ENCODE measurements around the gene PADI3.

Gene PADI3

DNA sequence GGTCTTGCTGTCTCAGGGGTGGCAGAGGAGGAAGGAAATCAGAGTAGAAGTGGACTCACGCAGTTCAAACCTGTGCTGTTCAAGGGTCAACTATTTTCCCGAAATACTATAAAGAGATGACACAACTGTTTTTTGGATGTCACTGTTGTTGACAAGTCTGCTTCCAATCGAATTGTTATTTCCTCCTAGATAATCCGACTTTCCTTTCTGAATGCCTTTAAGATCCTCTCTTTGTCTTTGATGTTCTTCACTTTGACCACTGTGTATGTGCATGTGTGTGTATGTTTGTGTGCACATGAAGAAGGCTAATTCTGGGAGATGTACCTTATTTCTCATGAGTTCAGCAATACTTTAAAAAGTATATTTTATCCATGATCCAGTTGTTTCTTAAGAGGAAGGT, 80.7 kb downstream of the PADI3 start:
- TF ChIP-seq POLR2AphosphoS5 (IDR thresholded peaks at IDR 0.05; ENCODE audit: low read depth, low read length), result no peak
- TF ChIP-seq, protein P1, sequence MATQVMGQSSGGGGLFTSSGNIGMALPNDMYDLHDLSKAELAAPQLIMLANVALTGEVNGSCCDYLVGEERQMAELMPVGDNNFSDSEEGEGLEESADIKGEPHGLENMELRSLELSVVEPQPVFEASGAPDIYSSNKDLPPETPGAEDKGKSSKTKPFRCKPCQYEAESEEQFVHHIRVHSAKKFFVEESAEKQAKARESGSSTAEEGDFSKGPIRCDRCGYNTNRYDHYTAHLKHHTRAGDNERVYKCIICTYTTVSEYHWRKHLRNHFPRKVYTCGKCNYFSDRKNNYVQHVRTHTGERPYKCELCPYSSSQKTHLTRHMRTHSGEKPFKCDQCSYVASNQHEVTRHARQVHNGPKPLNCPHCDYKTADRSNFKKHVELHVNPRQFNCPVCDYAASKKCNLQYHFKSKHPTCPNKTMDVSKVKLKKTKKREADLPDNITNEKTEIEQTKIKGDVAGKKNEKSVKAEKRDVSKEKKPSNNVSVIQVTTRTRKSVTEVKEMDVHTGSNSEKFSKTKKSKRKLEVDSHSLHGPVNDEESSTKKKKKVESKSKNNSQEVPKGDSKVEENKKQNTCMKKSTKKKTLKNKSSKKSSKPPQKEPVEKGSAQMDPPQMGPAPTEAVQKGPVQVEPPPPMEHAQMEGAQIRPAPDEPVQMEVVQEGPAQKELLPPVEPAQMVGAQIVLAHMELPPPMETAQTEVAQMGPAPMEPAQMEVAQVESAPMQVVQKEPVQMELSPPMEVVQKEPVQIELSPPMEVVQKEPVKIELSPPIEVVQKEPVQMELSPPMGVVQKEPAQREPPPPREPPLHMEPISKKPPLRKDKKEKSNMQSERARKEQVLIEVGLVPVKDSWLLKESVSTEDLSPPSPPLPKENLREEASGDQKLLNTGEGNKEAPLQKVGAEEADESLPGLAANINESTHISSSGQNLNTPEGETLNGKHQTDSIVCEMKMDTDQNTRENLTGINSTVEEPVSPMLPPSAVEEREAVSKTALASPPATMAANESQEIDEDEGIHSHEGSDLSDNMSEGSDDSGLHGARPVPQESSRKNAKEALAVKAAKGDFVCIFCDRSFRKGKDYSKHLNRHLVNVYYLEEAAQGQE (IDR thresholded peaks at IDR 0.05; ENCODE audit: insufficient read depth in 1 of 2, low read depth in 2 of 2, low read length in 2 of 2), result no peak
- no peak for TF ChIP-seq SIN3A (IDR thresholded peaks at IDR 0.05; ENCODE audit: borderline replicate concordance, insufficient read depth, low read length)
- no peak for TF ChIP-seq FOXP2 (optimal IDR thresholded peaks at IDR 0.05; ENCODE audit: borderline replicate concordance, extremely low read depth, extremely low read length, insufficient read depth)

DNA sequence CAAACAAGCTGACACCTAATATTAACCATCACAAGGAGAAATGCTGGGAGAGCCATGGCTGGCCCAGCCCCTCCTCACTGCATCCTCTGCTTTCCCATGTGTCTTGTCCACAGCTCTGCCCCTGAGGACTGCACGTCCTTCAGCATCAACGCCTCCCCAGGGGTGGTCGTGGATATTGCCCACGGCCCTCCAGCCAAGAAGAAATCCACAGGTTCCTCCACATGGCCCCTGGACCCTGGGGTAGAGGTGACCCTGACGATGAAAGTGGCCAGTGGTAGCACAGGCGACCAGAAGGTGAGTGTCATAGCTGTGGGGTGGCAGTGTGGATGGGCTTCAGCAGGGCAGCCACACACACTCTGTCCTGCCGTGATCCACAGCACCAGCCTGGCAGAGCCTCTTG, 82.0 kb downstream of the PADI3 start:
- no peak for TF ChIP-seq POLR2AphosphoS5 (IDR thresholded peaks at IDR 0.05; ENCODE audit: low read depth, low read length)
- no peak for TF ChIP-seq TAF1 (IDR thresholded peaks at IDR 0.05; ENCODE audit: borderline replicate concordance, insufficient read depth, low read length)
- TF ChIP-seq, protein P1 (IDR thresholded peaks at IDR 0.05; ENCODE audit: insufficient read depth in 1 of 2, low read depth in 2 of 2, low read length in 2 of 2), result no peak
- no peak for TF ChIP-seq FOXP2 (optimal IDR thresholded peaks at IDR 0.05; ENCODE audit: borderline replicate concordance, extremely low read depth, extremely low read length, insufficient read depth)
- TF ChIP-seq SIN3A (IDR thresholded peaks at IDR 0.05; ENCODE audit: borderline replicate concordance, insufficient read depth, low read length), result no peak

DNA sequence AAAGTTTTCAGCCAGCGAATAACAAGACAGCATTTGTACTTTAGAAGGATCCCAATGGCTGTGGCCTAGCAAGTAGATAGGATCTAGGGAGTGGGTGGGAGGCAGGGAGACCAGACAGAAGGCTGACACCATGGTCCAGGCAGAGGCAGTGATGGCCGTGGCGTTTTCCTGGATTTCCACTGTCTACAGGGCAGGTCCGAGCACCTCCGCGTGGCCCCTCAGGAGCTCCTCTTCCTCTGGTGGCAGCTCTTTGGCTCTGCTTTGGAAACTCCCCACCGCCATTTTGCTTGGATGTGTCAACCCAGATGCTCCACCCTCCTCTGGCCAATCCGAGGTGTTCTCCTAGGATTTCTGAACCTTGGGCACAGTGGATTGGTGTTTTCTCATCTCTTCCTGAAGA, 84.2 kb downstream of the PADI3 start:
- no peak for TF ChIP-seq FOXP2 (optimal IDR thresholded peaks at IDR 0.05; ENCODE audit: borderline replicate concordance, extremely low read depth, extremely low read length, insufficient read depth)
- TF ChIP-seq SIN3A (IDR thresholded peaks at IDR 0.05; ENCODE audit: borderline replicate concordance, insufficient read depth, low read length), result no peak
- TF ChIP-seq, protein P1 (IDR thresholded peaks at IDR 0.05; ENCODE audit: insufficient read depth in 1 of 2, low read depth in 2 of 2, low read length in 2 of 2), result no peak
- TF ChIP-seq TAF1 (IDR thresholded peaks at IDR 0.05; ENCODE audit: borderline replicate concordance, insufficient read depth, low read length), result no peak
- no peak for TF ChIP-seq POLR2AphosphoS5 (IDR thresholded peaks at IDR 0.05; ENCODE audit: low read depth, low read length)

Data from PFSK-1 (cell line).